Cerebellar nuclear complex (tissue), 1 donor: ENCODE results near the gene VASH1.

Source experiments
- DNase-seq, 2 experiments: peaks; one replicate each; lab custom pipeline; 2025; lab: John Stamatoyannopoulos, UW

The VASH1 gene

DNA sequence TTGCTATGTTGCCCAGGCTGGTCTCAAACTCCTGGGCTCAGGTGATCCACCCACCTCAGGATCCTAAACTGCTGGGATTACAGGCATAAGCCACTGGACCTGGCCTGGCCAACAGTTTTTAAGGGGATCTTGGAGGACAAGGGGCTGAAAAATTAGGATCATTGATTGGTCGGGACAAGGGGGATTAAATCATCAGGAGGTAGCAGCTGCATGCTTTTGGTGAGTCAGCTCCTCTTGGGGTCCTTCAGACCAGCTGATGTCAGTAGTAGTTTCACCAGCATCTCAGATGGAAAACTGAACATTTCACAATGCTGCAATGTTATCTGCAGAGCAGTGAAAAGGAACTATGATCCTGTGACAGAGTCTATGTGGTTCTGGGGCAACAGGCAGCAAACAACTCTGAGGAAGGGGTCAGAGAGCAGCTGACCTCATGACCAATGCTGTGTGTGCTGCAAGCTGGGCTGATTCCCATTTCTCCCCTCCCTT, 71.3 kb downstream of the VASH1 start:
- no peak for DNase-seq
